Measurements from ENCODE around the gene HIP1. TPM values are rescaled to one million over a fixed set of nuclear protein-coding genes. Genes with fewer than 3 reads are reported as not detected.

The HIP1 gene
- total RNA-seq, 1 donor, result 25.7 TPM

DNA sequence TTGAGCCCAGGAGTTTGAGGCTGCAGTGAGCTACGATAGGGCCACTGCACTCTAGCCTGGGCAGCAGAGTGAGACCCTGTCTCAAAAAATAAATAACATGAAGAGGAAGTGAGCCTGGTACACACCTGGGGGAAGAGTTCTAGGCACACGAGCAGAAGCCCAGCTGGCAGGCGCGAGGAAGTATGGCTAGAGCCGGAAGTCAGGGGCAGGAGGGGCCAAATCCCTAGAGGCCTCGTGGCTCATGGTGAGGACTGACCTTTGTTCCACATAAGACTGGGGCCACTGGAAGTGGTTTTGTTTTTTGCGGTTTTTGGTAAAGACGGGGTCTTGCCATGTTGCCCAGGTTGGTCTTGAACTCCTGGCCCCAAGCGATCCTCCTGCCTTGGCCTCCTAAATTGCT, 117.6 kb downstream of the HIP1 start:
- no peaks in the 10 kb centered on the region for H3K36me3 ChIP-seq (ENCODE audit: insufficient read depth, low read length)
- no peak overlapping the region for H3K4me3 ChIP-seq (ENCODE audit: insufficient read depth, low read length)
- H4K20me1 ChIP-seq (ENCODE audit: insufficient read depth, low read length), result no peaks in the 10 kb centered on the region
- H3K9me3 ChIP-seq (ENCODE audit: low read depth, low read length), result no peaks in the 10 kb centered on the region
- no peak for DNase-seq (ENCODE audit: insufficient read length, low spot score, missing footprints)
- H3K79me2 ChIP-seq (ENCODE audit: insufficient read depth, low read length), result no peaks in the 10 kb centered on the region
- no peaks in the 10 kb centered on the region for H3K27me3 ChIP-seq (ENCODE audit: insufficient read depth, low read length)
- peaks cover 22% of the 10 kb centered on the region for H3K4me1 ChIP-seq (ENCODE audit: insufficient read depth, low read length)
- no peak overlapping the region for H3K4me2 ChIP-seq (ENCODE audit: insufficient read depth, low read length)
- no peak overlapping the region for H3K27ac ChIP-seq (ENCODE audit: low read depth, low read length)
- TF ChIP-seq, protein P1, sequence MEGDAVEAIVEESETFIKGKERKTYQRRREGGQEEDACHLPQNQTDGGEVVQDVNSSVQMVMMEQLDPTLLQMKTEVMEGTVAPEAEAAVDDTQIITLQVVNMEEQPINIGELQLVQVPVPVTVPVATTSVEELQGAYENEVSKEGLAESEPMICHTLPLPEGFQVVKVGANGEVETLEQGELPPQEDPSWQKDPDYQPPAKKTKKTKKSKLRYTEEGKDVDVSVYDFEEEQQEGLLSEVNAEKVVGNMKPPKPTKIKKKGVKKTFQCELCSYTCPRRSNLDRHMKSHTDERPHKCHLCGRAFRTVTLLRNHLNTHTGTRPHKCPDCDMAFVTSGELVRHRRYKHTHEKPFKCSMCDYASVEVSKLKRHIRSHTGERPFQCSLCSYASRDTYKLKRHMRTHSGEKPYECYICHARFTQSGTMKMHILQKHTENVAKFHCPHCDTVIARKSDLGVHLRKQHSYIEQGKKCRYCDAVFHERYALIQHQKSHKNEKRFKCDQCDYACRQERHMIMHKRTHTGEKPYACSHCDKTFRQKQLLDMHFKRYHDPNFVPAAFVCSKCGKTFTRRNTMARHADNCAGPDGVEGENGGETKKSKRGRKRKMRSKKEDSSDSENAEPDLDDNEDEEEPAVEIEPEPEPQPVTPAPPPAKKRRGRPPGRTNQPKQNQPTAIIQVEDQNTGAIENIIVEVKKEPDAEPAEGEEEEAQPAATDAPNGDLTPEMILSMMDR (IDR thresholded peaks at IDR 0.05; ENCODE audit: extremely low read depth, low read depth, low read length), result no peak
- no peak overlapping the region for H2AFZ ChIP-seq (ENCODE audit: low read length)

DNA sequence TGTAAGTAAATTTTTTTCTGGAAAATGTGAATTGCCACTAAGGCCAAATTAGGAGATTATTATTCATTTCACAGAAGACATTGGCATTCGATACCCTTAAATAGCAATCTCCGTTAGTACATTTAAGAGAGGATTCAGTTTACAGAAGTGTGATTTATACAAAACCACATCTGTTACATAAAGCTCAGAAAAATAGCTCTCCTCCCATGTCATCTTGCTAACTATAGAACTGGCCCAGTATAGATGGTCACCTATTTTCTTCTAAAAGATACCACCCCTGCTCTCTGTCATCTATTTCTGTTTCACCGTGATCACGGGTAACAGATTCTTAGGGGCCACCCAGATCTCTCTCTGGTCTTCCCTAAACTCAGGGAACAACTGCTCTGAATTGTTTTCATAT, 119.1 kb downstream of the HIP1 start:
- TF ChIP-seq, protein P1 (IDR thresholded peaks at IDR 0.05; ENCODE audit: extremely low read depth, low read depth, low read length), result no peak
- Histone ChIP-seq H3K4me3 (ENCODE audit: insufficient read depth, low read length) (no peak overlapping the region), H3K27ac (ENCODE audit: low read depth, low read length) (no peak overlapping the region), H3K9me3 (ENCODE audit: low read depth, low read length) (no peaks in the 10 kb centered on the region), H4K20me1 (ENCODE audit: insufficient read depth, low read length) (no peaks in the 10 kb centered on the region), H3K36me3 (ENCODE audit: insufficient read depth, low read length) (no peaks in the 10 kb centered on the region), H3K4me2 (ENCODE audit: insufficient read depth, low read length) (no peak overlapping the region), H3K79me2 (ENCODE audit: insufficient read depth, low read length) (no peaks in the 10 kb centered on the region), H2AFZ (ENCODE audit: low read length) (no peak overlapping the region), H3K4me1 (ENCODE audit: insufficient read depth, low read length) (peaks cover 22% of the 10 kb centered on the region), H3K27me3 (ENCODE audit: insufficient read depth, low read length) (no peaks in the 10 kb centered on the region)
- no peak for DNase-seq (ENCODE audit: insufficient read length, low spot score, missing footprints)

DNA sequence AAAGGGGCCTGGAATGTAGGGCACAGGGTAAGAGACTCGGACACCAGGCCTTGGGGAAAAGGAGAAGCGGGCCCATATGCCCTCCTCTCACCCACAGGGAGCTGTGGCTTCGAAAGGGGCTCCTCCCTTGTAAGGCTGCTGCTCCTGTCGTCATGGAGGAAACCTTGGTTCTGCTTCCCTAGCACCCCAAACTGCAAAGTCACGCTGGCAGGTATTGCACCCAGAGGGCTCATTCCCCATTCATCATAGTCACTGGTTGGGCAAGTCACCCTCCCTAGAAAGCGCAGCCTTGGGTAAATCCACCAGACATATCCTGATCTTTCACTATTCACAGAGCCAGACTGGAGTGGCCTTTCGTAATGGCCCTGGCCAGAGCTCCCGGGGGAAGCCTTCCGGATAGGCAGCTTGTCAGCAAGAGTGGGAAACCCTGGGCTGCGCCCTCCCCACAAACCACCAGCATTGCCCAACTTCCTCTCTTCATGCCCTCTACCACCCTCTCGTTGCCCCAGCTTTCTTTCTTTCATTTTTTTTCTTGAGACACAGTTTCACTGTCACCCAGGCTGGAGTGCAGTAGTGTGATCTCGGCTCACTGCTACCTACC, 121.0 kb downstream of the HIP1 start:
- H3K4me2 ChIP-seq (ENCODE audit: insufficient read depth, low read length), result peak overlapping the region; percentile 52
- H4K20me1 ChIP-seq (ENCODE audit: insufficient read depth, low read length), result no peaks in the 10 kb centered on the region
- H3K4me1 ChIP-seq (ENCODE audit: insufficient read depth, low read length), result peaks cover 12% of the 10 kb centered on the region
- DNase-seq (ENCODE audit: insufficient read length, low spot score, missing footprints), result peak; percentile 70
- H3K9me3 ChIP-seq (ENCODE audit: low read depth, low read length), result no peaks in the 10 kb centered on the region
- TF ChIP-seq, protein P1 (IDR thresholded peaks at IDR 0.05; ENCODE audit: extremely low read depth, low read depth, low read length), result no peak
- H3K36me3 ChIP-seq (ENCODE audit: insufficient read depth, low read length), result no peaks in the 10 kb centered on the region
- H3K4me3 ChIP-seq (ENCODE audit: insufficient read depth, low read length), result no peak overlapping the region
- no peaks in the 10 kb centered on the region for H3K79me2 ChIP-seq (ENCODE audit: insufficient read depth, low read length)
- peak overlapping the region; percentile 72 for H2AFZ ChIP-seq (ENCODE audit: low read length)
- no peaks in the 10 kb centered on the region for H3K27me3 ChIP-seq (ENCODE audit: insufficient read depth, low read length)
- peak overlapping the region; percentile 42 for H3K27ac ChIP-seq (ENCODE audit: low read depth, low read length)

DNA sequence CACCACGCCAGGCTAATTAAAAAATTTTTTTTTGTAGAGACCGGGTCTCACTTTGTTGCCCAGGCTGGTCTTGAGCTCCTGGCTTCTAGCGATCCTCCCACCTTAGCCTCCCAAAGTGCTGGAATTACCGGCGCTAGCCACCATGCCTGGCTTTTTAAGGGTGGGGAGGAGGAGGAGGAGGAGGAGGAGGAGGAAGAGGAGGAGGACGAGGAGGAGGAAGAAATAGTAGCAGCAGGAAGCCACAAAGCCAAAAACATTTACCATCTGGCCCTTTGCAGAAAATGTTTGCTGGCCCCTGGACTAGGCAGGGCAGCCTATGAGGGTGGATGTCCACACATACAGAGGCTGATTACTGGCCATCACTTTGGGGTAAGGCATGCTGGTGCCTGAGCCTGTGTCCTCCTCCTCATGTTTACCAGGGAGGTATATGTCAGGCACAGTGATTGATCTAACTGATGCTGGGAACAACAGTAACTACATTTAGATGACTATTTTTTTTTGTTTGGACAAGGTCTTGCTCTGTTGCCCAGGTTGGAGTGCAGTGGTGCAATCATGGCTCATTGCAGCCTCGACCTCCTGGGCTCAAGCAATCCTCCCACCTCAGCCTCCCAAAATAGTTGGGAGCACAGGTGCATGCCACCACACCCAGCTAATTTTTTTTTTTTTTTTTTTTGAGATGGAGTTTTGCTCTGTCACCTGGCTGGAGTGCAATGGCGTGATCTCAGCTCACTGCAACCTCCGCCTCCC, 122.1 kb downstream of the HIP1 start:
- no peaks in the 10 kb centered on the region for H4K20me1 ChIP-seq (ENCODE audit: insufficient read depth, low read length)
- no peaks in the 10 kb centered on the region for H3K27me3 ChIP-seq (ENCODE audit: insufficient read depth, low read length)
- no peaks in the 10 kb centered on the region for H3K36me3 ChIP-seq (ENCODE audit: insufficient read depth, low read length)
- H3K4me3 ChIP-seq (ENCODE audit: insufficient read depth, low read length), result no peak overlapping the region
- H2AFZ ChIP-seq (ENCODE audit: low read length), result no peak overlapping the region
- H3K79me2 ChIP-seq (ENCODE audit: insufficient read depth, low read length), result no peaks in the 10 kb centered on the region
- no peak overlapping the region for H3K27ac ChIP-seq (ENCODE audit: low read depth, low read length)
- no peaks in the 10 kb centered on the region for H3K9me3 ChIP-seq (ENCODE audit: low read depth, low read length)
- no peak overlapping the region for H3K4me2 ChIP-seq (ENCODE audit: insufficient read depth, low read length)
- TF ChIP-seq, protein P1 (IDR thresholded peaks at IDR 0.05; ENCODE audit: extremely low read depth, low read depth, low read length), result no peak
- DNase-seq (ENCODE audit: insufficient read length, low spot score, missing footprints), result no peak
- H3K4me1 ChIP-seq (ENCODE audit: insufficient read depth, low read length), result peaks cover 15% of the 10 kb centered on the region

Measured in osteoblast (primary cell).